Natural killer cell (primary cell): Measurements from ENCODE around the gene PLB1. TPM values are rescaled to one million over a fixed set of nuclear protein-coding genes. Genes with fewer than 3 reads are reported as not detected.

Experiments used
- ATAC-seq, 3 donors: fragments of 150-1000 bp in 2 of 3; fragments of 200-7000 bp in 1 of 3; cut with Tn5 transposase; 1 replicate in 1 of 3; 2 replicates in 2 of 3; pipeline ENCODE4 v1.10.0; 2021; ENCODE audit warnings: mild to moderate bottlenecking in 2 of 3, moderate library complexity in 2 of 3
- DNase-seq, 2 donors: peaks; one replicate each; pipeline versions ENCODE4 v3.0.0 to v3.0.0-alpha.2; 2013 to 2021; ENCODE audit warnings: mixed read lengths in 1 of 2
- H3K27ac ChIP-seq: one replicate; pipeline ENCODE4 v1.5.1; 2013; ENCODE audit warnings: mild to moderate bottlenecking, low read length
- H3K27me3 ChIP-seq: one replicate; pipeline ENCODE4 v1.6.1; 2013; ENCODE audit warnings: low read length; ENCODE audit not compliant: control insufficient read depth, insufficient read depth
- H3K36me3 ChIP-seq: one replicate; pipeline ENCODE4 v1.6.1; 2013; ENCODE audit warnings: low read length; ENCODE audit not compliant: control insufficient read depth, insufficient read depth
- H3K4me1 ChIP-seq: one replicate; pipeline ENCODE4 v1.6.1; 2013; ENCODE audit warnings: low read length; ENCODE audit not compliant: control insufficient read depth, insufficient read depth
- H3K4me3 ChIP-seq: one replicate; pipeline ENCODE4 v1.5.1; 2013; ENCODE audit warnings: low read length
- H3K9me3 ChIP-seq: one replicate; pipeline ENCODE4 v1.6.1; 2013; ENCODE audit warnings: low read length; ENCODE audit not compliant: control insufficient read depth, insufficient read depth
- H3K27ac Mint-ChIP-seq, 2 donors: one replicate each; pipeline ENCODE4 v1.8.0; 2022; ENCODE audit warnings: mild to moderate bottlenecking in 2 of 2, mixed read lengths in 2 of 2, moderate library complexity in 1 of 2
- H3K27me3 Mint-ChIP-seq, 2 donors: one replicate each; pipeline ENCODE4 v1.8.0; 2022; ENCODE audit warnings: low read depth in 2 of 2, mixed read lengths in 2 of 2
- H3K36me3 Mint-ChIP-seq: one replicate; pipeline ENCODE4 v1.8.0; 2022; ENCODE audit warnings: mixed read lengths
- H3K4me1 Mint-ChIP-seq, 2 donors: one replicate each; pipeline ENCODE4 v1.8.0; 2022; ENCODE audit warnings: mixed read lengths in 2 of 2
- H3K4me3 Mint-ChIP-seq: one replicate; pipeline ENCODE4 v1.8.0; 2022; ENCODE audit warnings: mild to moderate bottlenecking, moderate library complexity, mixed read lengths
- H3K9me3 Mint-ChIP-seq, 2 donors: one replicate each; pipeline ENCODE4 v1.8.0; 2022; ENCODE audit warnings: mixed read lengths in 2 of 2
- CTCF ChIP-seq: fragments of 200-600 bp; IDR thresholded peaks from one replicate; pipeline ENCODE4 v1.8.0; 2022; ENCODE audit warnings: antibody characterized with exemption
- WGBS: methylation state at CpG from one replicate; pipeline ENCODE4 v1.1.7; 2013; ENCODE audit warnings: missing lambda C conversion rate; ENCODE audit not compliant: insufficient coverage; 5-methylcytosine and 5-hydroxymethylcytosine counted together
- intact Hi-C: fragments of 100-400 bp; cut with micrococcal nuclease; formaldehyde crosslinking; loops from one replicate; pipeline ENCODE4 v1.14.2; 2022
- total RNA-seq, 4 donors: library from RNA; stranded (reverse); fragments of 120-200 nt in 1 of 4; gene quantifications; one replicate each; pipeline versions ENCODE4 v1.2.3 to v1.2.4, GENCODE V29; 2013 to 2022

The PLB1 gene
- total RNA-seq, 3 donors from 2014 or later (not counting 1 experiment from before 2014, with no cell fraction given) = 1.7 to 2.6 (median 1.9) TPM

- no peak for TF ChIP-seq CTCF
- Mint-ChIP-seq H3K9me3 (no peaks in the 10 kb centered on the region), H3K4me3 (no peak overlapping the region), H3K4me1 (peaks cover 6 to 12% of the 10 kb centered on the region in 2 donors), H3K27ac (no peak overlapping the region), H3K27me3 (peaks cover 3 to 8% of the 10 kb centered on the region in 2 donors), H3K36me3 (no peaks in the 10 kb centered on the region)
- Histone ChIP-seq H3K27ac (no peak overlapping the region), H3K36me3 (no peaks in the 10 kb centered on the region), H3K9me3 (no peaks in the 10 kb centered on the region), H3K4me3 (no peak overlapping the region), H3K4me1 (peaks cover 23% of the 10 kb centered on the region), H3K27me3 (no peaks in the 10 kb centered on the region)
- no peak for DNase-seq
- peak; percentile 42 to 78 (median 49) for ATAC-seq
- intact Hi-C loops = no loop called here
- WGBS = 55% methylated on average over 10 of the region's 10 CpGs
These were observed 88.2 kb downstream of the PLB1 start for GRCh38 chr2:28583899-28584553.

GRCh38 chr2:28586867-28587266, 91.0 kb downstream of the PLB1 start:
- 12% methylated on average over 6 of the region's 7 CpGs for WGBS
- peaks cover 6 to 12% of the 10 kb centered on the region in 2 donors for H3K4me1 Mint-ChIP-seq
- no peak overlapping the region for H3K27ac Mint-ChIP-seq
- H3K4me3 Mint-ChIP-seq = peak overlapping the region; percentile 4
- ATAC-seq (peak in 2 of 3 donors; percentile 29 to 70), DNase-seq (peak in 1 of 2 donors; percentile 79)
- Histone ChIP-seq H3K4me1 (peaks cover 23% of the 10 kb centered on the region), H3K36me3 (no peaks in the 10 kb centered on the region), H3K27me3 (no peaks in the 10 kb centered on the region), H3K27ac (no peak overlapping the region), H3K9me3 (no peaks in the 10 kb centered on the region), H3K4me3 (no peak overlapping the region)
- no peak for TF ChIP-seq CTCF
- no peaks in the 10 kb centered on the region for H3K36me3 Mint-ChIP-seq
- H3K27me3 Mint-ChIP-seq = peaks cover 8 to 13% of the 10 kb centered on the region in 2 donors
- no peaks in the 10 kb centered on the region for H3K9me3 Mint-ChIP-seq
- intact Hi-C loops = no loop called here

GRCh38 chr2:28587526-28588291, 91.8 kb downstream of the PLB1 start:
- Histone ChIP-seq H3K27ac (no peak overlapping the region), H3K36me3 (no peaks in the 10 kb centered on the region), H3K4me3 (no peak overlapping the region), H3K4me1 (peaks cover 23% of the 10 kb centered on the region), H3K27me3 (no peaks in the 10 kb centered on the region), H3K9me3 (no peaks in the 10 kb centered on the region)
- ATAC-seq (no peak), DNase-seq (no peak)
- 74% methylated on average over 15 of the region's 15 CpGs for WGBS
- intact Hi-C loops = no loop called here
- H3K9me3 Mint-ChIP-seq = no peaks in the 10 kb centered on the region
- peak overlapping the region in 1 of 2 donors; percentile 6 for H3K27ac Mint-ChIP-seq
- no peak overlapping the region for H3K4me3 Mint-ChIP-seq
- TF ChIP-seq CTCF = no peak
- H3K36me3 Mint-ChIP-seq = no peaks in the 10 kb centered on the region
- peaks cover 6 to 12% of the 10 kb centered on the region in 2 donors for H3K4me1 Mint-ChIP-seq
- H3K27me3 Mint-ChIP-seq = peaks cover 8 to 16% of the 10 kb centered on the region in 2 donors
